ENCODE measurements around the gene BCL10.

The BCL10 gene

DNA sequence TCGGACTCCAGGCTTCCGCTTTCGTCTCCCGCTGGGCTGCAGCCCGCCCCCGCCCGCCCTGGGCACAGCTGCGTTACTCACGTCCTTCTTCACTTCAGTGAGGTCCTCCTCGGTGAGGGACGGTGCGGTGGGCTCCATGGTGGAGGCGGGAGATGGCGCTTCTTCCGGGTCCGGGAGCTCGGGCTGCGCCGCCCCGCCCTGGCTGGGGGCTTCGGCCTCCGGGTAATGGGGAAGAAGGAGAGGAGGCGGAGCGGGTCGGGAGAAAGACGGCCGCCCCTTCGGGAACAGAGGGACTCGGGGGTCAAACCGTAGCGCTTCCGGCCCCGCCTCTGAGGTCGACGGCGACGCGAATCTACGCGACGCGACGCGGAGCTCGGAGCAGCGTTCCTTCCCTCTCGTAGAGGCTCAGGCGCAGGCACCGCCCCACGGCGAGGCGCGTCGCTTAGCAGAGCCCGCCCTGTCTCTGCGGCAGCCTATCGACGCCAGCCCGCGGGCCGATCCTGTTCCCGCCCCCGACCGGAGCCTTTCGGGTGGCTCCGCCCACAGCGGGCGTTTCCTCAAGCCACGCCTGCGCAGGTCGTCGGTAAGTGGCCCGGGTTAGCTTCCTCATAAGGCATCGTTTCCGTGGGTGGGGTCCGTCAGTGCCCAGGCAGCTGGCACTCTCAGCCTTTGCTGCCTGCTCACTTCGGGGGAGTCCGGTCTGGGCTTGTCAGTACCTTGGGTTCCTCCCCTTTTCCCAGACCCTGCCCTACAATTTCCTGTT, at the start of gene BCL10:
Gene BCL10 (minus strand): TSS at position 418 of the 763 bp plus-strand sequence. CDS start 280 bp downstream, at position 138.
- peak; percentile 98 for DNase-seq (ENCODE audit: low spot score)

- DNase-seq (ENCODE audit: low spot score) = no peak
Observed at GRCh38 chr1:85325920-85326319, 49.5 kb upstream of the BCL10 start.

- DNase-seq (ENCODE audit: low spot score) = no peak
Observed at GRCh38 chr1:85323770-85324169, 47.3 kb upstream of the BCL10 start.

GRCh38 chr1:85322655-85323054, 46.2 kb upstream of the BCL10 start:
- DNase-seq (ENCODE audit: low spot score) = no peak

- no peak for DNase-seq (ENCODE audit: low spot score)
Observed at GRCh38 chr1:85321237-85321964, 45.0 kb upstream of the BCL10 start.

DNA sequence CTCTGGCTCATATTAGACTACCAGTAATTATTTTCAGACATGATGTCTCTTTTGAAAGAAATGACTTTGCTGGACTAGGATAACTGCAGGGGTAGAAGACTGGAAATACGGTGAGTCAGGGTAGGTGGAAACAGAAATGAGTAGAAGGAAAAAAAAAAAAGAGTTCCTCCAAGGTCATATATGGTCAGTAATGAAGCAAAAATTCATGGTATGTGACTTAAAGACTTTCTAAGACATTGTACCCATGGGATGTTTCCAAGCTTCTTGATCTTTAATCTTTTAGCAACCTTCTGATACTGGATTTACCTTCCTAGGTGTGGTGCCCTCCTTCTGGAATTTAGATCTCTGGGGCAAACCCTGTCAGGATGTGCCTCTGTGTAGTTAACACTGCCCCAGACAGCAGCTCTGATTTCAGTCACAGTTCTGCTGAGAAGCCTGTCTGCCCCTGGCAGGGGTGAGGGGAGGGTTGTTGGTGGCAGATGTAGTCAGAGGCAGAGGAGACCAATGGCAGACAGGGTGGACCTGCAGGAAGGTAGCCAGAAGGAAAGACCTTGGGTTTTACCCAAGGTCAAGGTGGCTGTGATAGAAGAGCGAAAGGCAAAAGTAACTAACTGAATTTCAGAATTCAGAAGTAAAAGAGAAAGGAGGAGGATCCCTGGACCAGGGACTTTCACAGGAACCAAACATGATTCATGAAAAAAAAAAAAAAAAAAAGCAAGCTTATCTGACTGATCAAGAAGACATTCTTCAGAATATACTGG, 44.1 kb upstream of the BCL10 start:
- DNase-seq (ENCODE audit: low spot score) = no peak

- no peak for DNase-seq (ENCODE audit: low spot score)
Observed at GRCh38 chr1:85319931-85320330, 43.5 kb upstream of the BCL10 start.

- DNase-seq (ENCODE audit: low spot score) = no peak
Observed at GRCh38 chr1:85319491-85319890, 43.1 kb upstream of the BCL10 start.

GRCh38 chr1:85318217-85318616, 41.8 kb upstream of the BCL10 start:
- DNase-seq (ENCODE audit: low spot score) = no peak

- DNase-seq (ENCODE audit: low spot score) = no peak
Observed at GRCh38 chr1:85317560-85317959, 41.1 kb upstream of the BCL10 start.

DNA sequence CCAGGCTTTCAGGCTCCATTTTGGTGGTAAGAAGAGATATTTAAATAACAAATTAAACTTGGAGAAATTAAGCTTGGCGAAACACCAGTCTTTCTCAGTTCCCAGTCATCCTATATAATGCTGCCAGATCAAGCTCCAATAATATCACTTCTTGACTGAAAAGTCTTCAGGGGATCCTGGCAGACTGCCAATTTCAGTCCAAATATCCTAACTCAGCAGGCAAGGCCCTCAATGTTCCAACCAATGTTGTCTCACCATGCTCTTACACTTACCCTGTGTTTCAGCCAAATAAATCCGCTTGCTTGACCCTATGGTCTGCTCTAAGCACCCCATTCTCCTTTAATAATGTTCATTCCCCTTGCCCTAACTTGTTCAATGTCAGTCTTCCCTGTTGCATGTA, 39.9 kb upstream of the BCL10 start:
- DNase-seq (ENCODE audit: low spot score) = no peak

DNA sequence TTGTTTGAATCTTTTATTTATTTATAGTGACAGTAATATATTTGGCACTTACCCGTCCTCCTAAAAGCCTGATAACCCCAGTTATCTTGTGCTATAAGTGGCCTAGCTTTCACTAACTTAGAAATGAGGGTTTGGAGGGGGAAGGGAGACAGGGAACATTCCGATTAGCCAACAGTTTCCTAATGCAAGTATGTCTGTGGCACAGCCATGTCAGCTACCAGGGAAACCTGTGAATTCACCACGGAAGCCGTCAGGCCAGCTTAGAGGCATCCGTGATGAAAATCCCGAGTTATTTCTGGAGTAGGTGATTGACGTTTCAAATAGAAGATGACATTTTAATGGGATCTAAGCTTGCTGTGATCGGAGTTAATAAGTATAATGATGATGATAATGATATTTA, 39.4 kb upstream of the BCL10 start:
- no peak for DNase-seq (ENCODE audit: low spot score)

GRCh38 chr1:85314726-85315125, 38.3 kb upstream of the BCL10 start:
- no peak for DNase-seq (ENCODE audit: low spot score)

GRCh38 chr1:85313888-85314696, 37.7 kb upstream of the BCL10 start:
- no peak for DNase-seq (ENCODE audit: low spot score)

- DNase-seq (ENCODE audit: low spot score) = no peak
Observed at GRCh38 chr1:85311818-85312217, 35.4 kb upstream of the BCL10 start.

DNA sequence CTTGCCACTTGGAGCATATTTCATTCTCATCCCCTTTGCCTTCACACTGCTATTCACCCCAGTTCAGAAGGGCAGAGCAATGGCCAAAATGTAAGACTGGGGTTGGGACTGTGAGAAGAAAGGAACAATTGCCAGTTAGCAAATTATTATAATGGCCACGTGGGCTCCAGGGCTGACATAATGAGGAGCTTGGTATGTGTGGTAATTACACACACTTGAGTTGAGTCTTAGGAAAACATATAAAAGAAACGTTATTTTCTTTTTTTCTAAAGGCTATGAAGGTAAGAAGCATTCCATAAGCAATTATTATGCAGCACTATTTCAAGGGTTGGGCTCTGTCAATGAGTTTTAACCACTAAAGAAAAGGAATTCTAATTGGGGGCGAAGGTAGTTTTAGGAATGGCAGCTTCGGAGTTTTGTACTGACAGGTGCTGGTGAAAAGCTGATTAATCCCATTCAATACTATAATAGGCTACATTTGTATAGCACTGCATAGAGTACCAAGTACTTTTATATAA, 32.5 kb upstream of the BCL10 start:
- DNase-seq (ENCODE audit: low spot score) = no peak

DNA sequence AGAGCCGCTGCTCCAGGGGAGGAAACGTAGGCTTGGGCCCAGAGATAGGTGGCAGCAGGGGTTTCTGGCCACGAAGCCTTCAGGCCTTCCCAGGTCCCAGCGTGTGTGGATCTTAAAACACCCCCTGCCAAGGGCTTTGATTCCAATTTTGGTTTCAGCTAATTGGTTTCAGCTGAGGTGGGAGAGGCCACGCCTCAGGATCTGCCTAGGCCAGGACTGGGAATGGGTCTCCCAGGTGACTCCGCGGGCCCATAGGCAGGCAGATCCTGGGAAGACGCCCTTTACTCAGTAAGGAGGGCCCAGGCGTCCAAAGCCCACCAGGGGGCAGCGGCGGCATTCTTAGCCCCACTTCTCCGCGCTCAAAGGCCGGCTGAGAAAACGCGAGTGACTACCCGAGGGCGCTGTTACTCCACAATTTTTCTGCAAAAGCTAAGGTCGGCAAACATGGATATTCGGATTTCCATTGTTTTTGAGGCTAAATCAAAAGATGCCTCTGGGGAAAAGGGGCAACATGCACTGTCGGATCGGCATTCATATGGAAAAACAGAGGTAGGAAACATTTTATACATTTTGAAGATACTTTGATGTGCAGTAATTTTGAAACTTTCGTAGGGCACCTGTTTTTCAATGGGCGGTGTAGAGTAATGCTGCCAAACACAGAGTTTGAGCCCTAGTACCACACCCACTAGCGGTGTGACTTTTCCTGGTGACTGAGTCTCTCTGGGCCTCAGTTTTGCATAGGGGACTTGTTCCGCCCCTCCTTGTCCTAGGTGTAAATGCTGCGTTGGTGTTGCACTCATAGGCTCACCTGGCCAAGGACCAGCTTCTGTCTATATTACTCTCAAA, 31.8 kb upstream of the BCL10 start:
- peak; percentile 91 for DNase-seq (ENCODE audit: low spot score)

GRCh38 chr1:85306236-85306635, 29.8 kb upstream of the BCL10 start:
- DNase-seq (ENCODE audit: low spot score) = no peak

- no peak for DNase-seq (ENCODE audit: low spot score)
Observed at GRCh38 chr1:85303440-85304162, 27.2 kb upstream of the BCL10 start.

DNA sequence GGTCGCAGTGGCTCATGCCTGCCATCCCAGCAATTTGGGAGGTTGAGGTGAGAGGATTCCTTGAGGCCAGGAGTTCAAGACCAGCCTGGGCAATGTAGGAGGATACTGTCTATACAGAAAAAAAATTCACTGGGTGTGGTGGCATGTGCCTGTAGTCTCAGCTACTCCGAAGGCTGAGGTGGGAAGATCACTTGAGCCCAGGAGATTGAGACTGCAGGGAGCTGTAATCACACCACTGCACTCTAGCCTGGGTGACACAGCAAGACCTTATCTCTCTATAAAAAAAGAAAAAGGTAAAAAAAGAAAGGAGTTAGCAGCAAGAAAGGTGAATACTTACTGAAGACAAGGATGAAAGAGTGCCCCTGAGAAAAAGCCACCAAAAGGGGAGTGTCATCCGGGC, 23.7 kb upstream of the BCL10 start:
- DNase-seq (ENCODE audit: low spot score) = no peak

Data from ecto neural progenitor cell (in vitro differentiated cells).